Breast epithelium (tissue), 3 donors: ENCODE data around the gene TRIP12.

ENCODE experiments used
- POLR2A ChIP-seq: fragments of 450-650 bp; IDR thresholded peaks from one replicate; pipeline ENCODE4 v1.6.1; 2016; ENCODE audit warnings: antibody characterized with exemption, mild to moderate bottlenecking, moderate library complexity
- TF ChIP-seq, protein P1 (sequence below), 3 donors: fragments of 450-650 bp; IDR thresholded peaks; one replicate each; pipeline ENCODE4 v1.5.1; 2016 to 2017; ENCODE audit warnings: antibody characterized with exemption in 3 of 3, mild to moderate bottlenecking in 3 of 3, moderate library complexity in 3 of 3

DNA sequence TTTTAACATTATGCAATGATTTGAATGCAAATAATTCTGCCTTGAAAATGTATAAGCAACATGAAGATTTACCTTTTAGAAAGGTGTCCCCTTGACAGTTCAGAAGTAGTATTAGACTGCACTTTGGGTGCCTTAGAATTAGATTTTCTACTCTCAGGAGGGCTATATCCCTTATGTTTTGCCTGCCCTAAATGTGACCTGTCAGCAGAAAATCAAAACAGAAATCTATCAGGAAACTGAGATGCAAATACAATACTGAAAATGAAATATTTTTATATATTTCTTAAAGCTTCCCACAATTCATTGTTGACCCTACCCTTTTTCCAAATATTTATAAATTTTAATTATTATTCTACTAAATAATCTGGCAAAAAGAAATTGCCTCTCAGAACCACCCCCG is 61.5 kb downstream of the TRIP12 start:
- TF ChIP-seq, protein P1, sequence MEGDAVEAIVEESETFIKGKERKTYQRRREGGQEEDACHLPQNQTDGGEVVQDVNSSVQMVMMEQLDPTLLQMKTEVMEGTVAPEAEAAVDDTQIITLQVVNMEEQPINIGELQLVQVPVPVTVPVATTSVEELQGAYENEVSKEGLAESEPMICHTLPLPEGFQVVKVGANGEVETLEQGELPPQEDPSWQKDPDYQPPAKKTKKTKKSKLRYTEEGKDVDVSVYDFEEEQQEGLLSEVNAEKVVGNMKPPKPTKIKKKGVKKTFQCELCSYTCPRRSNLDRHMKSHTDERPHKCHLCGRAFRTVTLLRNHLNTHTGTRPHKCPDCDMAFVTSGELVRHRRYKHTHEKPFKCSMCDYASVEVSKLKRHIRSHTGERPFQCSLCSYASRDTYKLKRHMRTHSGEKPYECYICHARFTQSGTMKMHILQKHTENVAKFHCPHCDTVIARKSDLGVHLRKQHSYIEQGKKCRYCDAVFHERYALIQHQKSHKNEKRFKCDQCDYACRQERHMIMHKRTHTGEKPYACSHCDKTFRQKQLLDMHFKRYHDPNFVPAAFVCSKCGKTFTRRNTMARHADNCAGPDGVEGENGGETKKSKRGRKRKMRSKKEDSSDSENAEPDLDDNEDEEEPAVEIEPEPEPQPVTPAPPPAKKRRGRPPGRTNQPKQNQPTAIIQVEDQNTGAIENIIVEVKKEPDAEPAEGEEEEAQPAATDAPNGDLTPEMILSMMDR (IDR thresholded peaks at IDR 0.05) = no peak
- TF ChIP-seq POLR2A = no peak
